Left lung (tissue), 10 donors: Measurements from ENCODE around the gene RASL12. TPM values are rescaled to one million over a fixed set of nuclear protein-coding genes. Genes with fewer than 3 reads are reported as not detected.
A peak's percentile ranks its signal among the peaks of the same experiment; 100 is the strongest.

Experiments
- ATAC-seq: fragments of 200-7000 bp; cut with Tn5 transposase; one replicate; pipeline ENCODE4 v1.9.1; 2020; ENCODE audit warnings: moderate library complexity
- DNase-seq, 4 donors: peaks; one replicate each; pipeline ENCODE4 v3.0.0-alpha.2; 2013 to 2020
- H3K27ac ChIP-seq, 2 donors: fragments of 200-600 bp; sonication (generic) in 1 of 2; one replicate each; pipeline versions ENCODE4 v1.5.0 to v1.8.0; 2020 to 2021
- H3K27me3 ChIP-seq, 2 donors: fragments of 200-600 bp; sonication (generic) in 1 of 2; one replicate each; pipeline versions ENCODE4 v1.5.0 to v1.8.0; 2020 to 2021
- H3K36me3 ChIP-seq, 2 donors: fragments of 200-600 bp; sonication (generic) in 1 of 2; one replicate each; pipeline versions ENCODE4 v1.5.0 to v1.8.0; 2020 to 2021
- H3K4me1 ChIP-seq, 2 donors: fragments of 200-600 bp; one replicate each; pipeline ENCODE4 v1.8.0; 2021
- H3K4me3 ChIP-seq, 2 donors: fragments of 200-600 bp; sonication (generic) in 1 of 2; one replicate each; pipeline versions ENCODE4 v1.5.0 to v1.8.0; 2020 to 2021; ENCODE audit warnings: mild to moderate bottlenecking in 1 of 2
- H3K9me3 ChIP-seq, 2 donors: fragments of 200-600 bp; sonication (generic) in 1 of 2; one replicate each; pipeline versions ENCODE4 v1.5.0 to v1.8.0; 2020 to 2021
- CTCF ChIP-seq, 2 donors: fragments of 200-600 bp; sonication (generic) in 1 of 2; IDR thresholded peaks; one replicate each; pipeline versions ENCODE4 v1.5.0 to v1.8.0; 2021; ENCODE audit warnings: antibody characterized with exemption in 2 of 2
- intact Hi-C, 2 donors: fragments of 100-400 bp; cut with DNase I; formaldehyde crosslinking; loops; one replicate each; pipeline versions ENCODE4 v1.11.2 to v1.14.2; 2022
- polyA plus RNA-seq, 6 donors: library from polyadenylated mRNA; unstranded; fragments of 120-200 nt; gene quantifications; one replicate each; pipeline ENCODE4 v1.2.1, GENCODE V29; 2013; ENCODE audit not compliant: insufficient read length in 6 of 6
- total RNA-seq, 2 donors: library from RNA; stranded (reverse); fragmentation: NEBNext Ultra II Directional; extraction: Animal tissue kit (Norgen Biotek cat#: 25700); gene quantifications; one replicate each; pipeline ENCODE4 v1.2.1, GENCODE V29; 2021
- donor health status: DM: no; HTN: yes; CAD: no.
- donor health status: DM: no; HTN: no; CAD: no.

RASL12 gene
- total and polyA plus RNA-seq, 8 donors, result 23.8 to 127 (median 105) TPM

GRCh38 chr15:65087873-65088642 lies 20.3 kb upstream of the RASL12 start:
- Histone ChIP-seq H3K27ac (peak overlapping the region; percentile 55 to 59), H3K36me3 (no peaks in the 10 kb centered on the region), H3K9me3 (no peaks in the 10 kb centered on the region), H3K4me3 (no peak overlapping the region), H3K4me1 (peaks cover 20 to 39% of the 10 kb centered on the region in 2 donors), H3K27me3 (peaks cover 0 to 8% of the 10 kb centered on the region in 2 donors)
- ATAC-seq, result peak; percentile 32
- intact Hi-C loops, result no loop called here
- TF ChIP-seq CTCF (IDR thresholded peaks at IDR 0.05), result no peak
- DNase-seq, result peak in 2 of 4 donors; percentile 64 to 81

- peaks cover 27 to 45% of the 10 kb centered on the region in 2 donors for H3K4me1 ChIP-seq
Observed at GRCh38 chr15:65087411-65087810, 19.6 kb upstream of the RASL12 start.

GRCh38 chr15:65086680-65087111 lies 18.9 kb upstream of the RASL12 start:
- Histone ChIP-seq H3K4me1 (peaks cover 34 to 53% of the 10 kb centered on the region in 2 donors), H3K27ac (peak overlapping the region in 1 of 2 donors; percentile 55), H3K9me3 (no peaks in the 10 kb centered on the region), H3K27me3 (peaks cover 0 to 15% of the 10 kb centered on the region in 2 donors), H3K4me3 (no peak overlapping the region), H3K36me3 (no peaks in the 10 kb centered on the region)
- intact Hi-C loops, result no loop called here
- DNase-seq (no peak), ATAC-seq (no peak)
- TF ChIP-seq CTCF (IDR thresholded peaks at IDR 0.05), result no peak

More at GRCh38 chr15:65087411-65087810, 19.6 kb upstream of the RASL12 start:
- peak; percentile 56 for ATAC-seq
- Histone ChIP-seq H3K27ac (peak overlapping the region; percentile 55 to 59), H3K4me3 (no peak overlapping the region), H3K9me3 (no peaks in the 10 kb centered on the region), H3K27me3 (peaks cover 0 to 11% of the 10 kb centered on the region in 2 donors), H3K36me3 (no peaks in the 10 kb centered on the region)
- no peak for TF ChIP-seq CTCF (IDR thresholded peaks at IDR 0.05)
- intact Hi-C loops, result no loop called here
- peak in 1 of 4 donors; percentile 63 for DNase-seq

DNA sequence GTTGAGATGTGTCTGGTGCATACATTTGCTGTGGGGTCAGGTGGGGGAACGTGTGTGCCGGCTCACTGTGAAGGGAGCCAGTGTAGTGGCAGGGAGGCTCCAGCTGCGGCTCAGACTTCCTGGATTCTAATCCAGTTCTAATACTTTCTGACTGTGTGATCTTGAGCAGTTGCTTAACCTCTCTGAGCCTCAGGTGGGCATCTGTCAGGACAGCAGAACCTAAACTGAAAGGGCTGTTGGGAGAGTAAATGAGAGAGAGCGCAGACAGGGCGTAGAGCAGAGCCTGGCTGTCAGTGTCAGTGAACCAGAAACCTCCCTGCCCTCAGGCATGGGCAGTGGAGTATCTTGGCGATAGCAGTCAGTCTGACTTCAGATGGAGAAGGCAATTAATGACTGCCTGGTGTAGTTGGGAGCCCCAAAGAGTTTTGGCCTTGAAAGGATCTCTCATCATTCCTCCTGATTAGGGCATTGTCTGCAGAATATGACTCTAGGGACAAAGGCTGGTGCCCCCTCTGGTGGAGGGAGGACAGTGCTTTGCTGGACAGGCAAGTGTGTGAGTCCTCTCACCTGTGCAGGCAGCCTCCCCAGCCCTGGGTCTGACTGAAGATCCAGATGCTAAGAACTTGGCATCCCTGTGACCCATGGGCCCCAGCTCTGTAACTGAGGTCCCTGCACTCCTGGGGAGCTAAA lies 18.3 kb upstream of the RASL12 start:
- no peaks in the 10 kb centered on the region for H3K36me3 ChIP-seq
- H3K9me3 ChIP-seq, result no peaks in the 10 kb centered on the region
- peaks cover 38 to 55% of the 10 kb centered on the region in 2 donors for H3K4me1 ChIP-seq
- no peak for ATAC-seq
- no peak for TF ChIP-seq CTCF (IDR thresholded peaks at IDR 0.05)
- intact Hi-C loops, result no loop called here
- no peak overlapping the region for H3K4me3 ChIP-seq
- peaks cover 0 to 15% of the 10 kb centered on the region in 2 donors for H3K27me3 ChIP-seq
- no peak for DNase-seq
- H3K27ac ChIP-seq, result peak overlapping the region in 1 of 2 donors; percentile 23

GRCh38 chr15:65085207-65085753 lies 17.5 kb upstream of the RASL12 start:
- Histone ChIP-seq H3K9me3 (no peaks in the 10 kb centered on the region), H3K4me1 (peaks cover 38 to 55% of the 10 kb centered on the region in 2 donors), H3K27ac (peak overlapping the region in 1 of 2 donors; percentile 23), H3K36me3 (no peaks in the 10 kb centered on the region), H3K27me3 (peaks cover 0 to 15% of the 10 kb centered on the region in 2 donors), H3K4me3 (no peak overlapping the region)
- no peak for DNase-seq
- intact Hi-C loops, result no loop called here
- peak; percentile 3 for ATAC-seq
- no peak for TF ChIP-seq CTCF (IDR thresholded peaks at IDR 0.05)
